GM12801 (cell line): ENCODE data around the gene IQSEC2.

Experiments
- CTCF ChIP-seq: IDR thresholded peaks from one replicate; pipeline ENCODE4 v1.5.1; 2011; ENCODE audit warnings: control low read depth; ENCODE audit not compliant: insufficient read length; ENCODE audit errors: extremely low read depth

Gene IQSEC2

GRCh38 chrX:53320543-53321229 lies 39.3 kb upstream of the IQSEC2 start:
- TF ChIP-seq CTCF, result no peak

- no peak for TF ChIP-seq CTCF
These were observed 38.5 kb upstream of the IQSEC2 start for GRCh38 chrX:53319614-53320542.

DNA sequence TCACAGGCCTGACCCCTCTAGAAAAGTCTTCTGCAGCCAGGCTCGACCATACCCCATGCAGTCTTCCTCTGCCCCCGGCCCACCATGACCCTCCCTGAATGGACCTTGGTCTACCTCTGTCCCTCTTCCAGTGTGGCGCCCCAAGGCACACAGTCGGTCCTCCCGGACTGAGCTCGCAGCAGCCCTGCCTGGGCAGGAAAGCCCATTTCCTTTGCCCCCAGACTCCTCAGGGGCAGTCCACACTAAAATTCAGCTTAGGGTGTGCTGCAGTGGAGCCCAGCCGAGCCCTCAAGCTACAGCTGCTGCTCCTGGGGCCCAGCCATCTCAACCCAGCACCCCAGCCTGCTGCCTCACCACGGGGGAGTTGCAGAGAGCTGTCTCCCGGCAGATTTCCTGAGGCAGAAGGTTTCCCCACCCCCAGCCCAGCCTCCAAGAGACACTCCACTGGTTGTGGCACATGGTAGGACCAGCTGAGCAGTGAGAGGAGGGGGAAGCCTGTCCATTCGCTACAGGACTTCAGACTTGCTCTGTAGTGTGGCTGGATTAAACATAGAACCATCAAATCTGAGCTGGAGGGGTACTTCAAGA lies 37.5 kb upstream of the IQSEC2 start:
- TF ChIP-seq CTCF, result no peak

DNA sequence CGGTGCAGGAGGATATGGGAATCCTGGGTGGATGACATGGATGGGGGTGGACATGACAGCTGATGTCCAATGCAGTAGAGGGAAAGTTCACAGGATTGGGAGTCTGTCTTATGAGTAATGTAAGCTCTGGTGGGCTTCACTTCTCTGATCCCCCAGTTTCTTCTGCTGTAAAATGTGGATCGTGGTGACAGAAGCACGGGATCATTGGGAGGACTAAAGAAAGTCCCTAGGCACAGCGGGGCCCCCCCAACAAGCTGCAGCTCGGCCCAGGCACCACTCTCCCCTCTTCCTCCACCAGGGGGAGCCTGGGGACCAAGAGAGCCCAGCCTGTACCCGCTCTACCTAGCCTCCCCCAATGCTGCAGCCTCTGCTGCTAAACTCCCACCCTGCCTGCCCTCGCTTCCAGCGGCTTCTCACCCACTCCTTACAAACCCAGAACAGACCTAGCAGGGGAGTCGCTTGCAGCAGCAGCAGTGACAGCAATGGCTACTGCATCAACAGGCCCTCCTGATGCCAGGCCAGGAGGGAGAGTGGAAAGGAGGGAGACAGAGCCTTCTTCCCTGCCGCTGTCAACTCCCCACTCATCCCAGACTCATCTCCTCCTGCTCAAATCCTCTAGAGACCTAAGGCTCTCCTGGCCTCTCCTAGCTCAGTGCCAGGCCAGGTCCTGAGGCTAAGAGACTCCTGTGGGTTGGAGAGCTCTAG lies 36.1 kb upstream of the IQSEC2 start:
- no peak for TF ChIP-seq CTCF

- no peak for TF ChIP-seq CTCF
These were observed 35.5 kb upstream of the IQSEC2 start for GRCh38 chrX:53316860-53317237.

GRCh38 chrX:53316111-53316859 lies 34.9 kb upstream of the IQSEC2 start:
- no peak for TF ChIP-seq CTCF

DNA sequence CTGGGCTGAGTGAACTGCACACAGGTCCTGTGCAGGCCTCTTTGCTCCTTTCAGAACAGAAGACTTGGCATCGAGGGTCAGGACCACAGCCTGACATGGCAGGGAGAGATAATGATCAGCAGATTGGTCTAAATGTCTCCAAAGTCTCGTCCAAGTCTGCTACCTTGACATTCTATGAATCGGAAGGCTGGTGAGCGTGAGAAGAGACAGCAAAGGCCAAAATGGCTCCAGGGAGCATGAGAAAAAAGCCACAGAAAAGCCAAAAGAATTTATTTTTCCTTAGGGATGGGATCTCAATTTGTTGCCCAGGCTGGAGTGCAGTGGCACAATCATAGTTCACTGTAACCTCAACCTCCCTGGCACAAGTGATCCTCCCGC lies 32.3 kb upstream of the IQSEC2 start:
- no peak for TF ChIP-seq CTCF
